A673 (cell line): ENCODE results near the gene RASD2. TPM values are rescaled to one million over a fixed set of nuclear protein-coding genes. Genes with fewer than 3 reads are reported as not detected.
"Not testable (repeated sequence)": the region's sequence is repeated elsewhere in the genome, so short reads cannot be mapped to it uniquely, and the experiment has no call there.

Experiments
- BruUV-seq: library from RNA; stranded (reverse); fragments of 400-500 nt; replicated peaks from 2 replicates; lab custom pipeline; 2021; lab: Mats Ljungman, UMichigan
- CTCF ChIA-PET: fragments of 300-600 bp; sonication (Branson Sonifier 250); formaldehyde crosslinking; loops from one replicate; lab custom pipeline; 2022; ENCODE audit warnings: antibody characterized with exemption; lab: Charles Lee
- POLR2A ChIA-PET: fragments of 300-600 bp; sonication (Branson Sonifier 250); formaldehyde crosslinking; loops from one replicate; lab custom pipeline; 2022; ENCODE audit warnings: antibody characterized with exemption; ENCODE audit not compliant: low non-redundant PET; lab: Charles Lee
- DNase-seq: peaks from one replicate; pipeline ENCODE4 v3.0.0-alpha.2; 2015; ENCODE audit warnings: low spot score
- H3K27ac ChIP-seq: fragments of 200-600 bp; sonication (generic); 2 replicates; pipeline ENCODE4 v1.5.1; 2016; ENCODE audit warnings: mixed run types, low read depth, mild to moderate bottlenecking, mixed read lengths, antibody characterized with exemption, low read length; ENCODE audit not compliant: poor library complexity, severe bottlenecking
- H3K27me3 ChIP-seq: fragments of 200-600 bp; sonication (generic); replicated peaks from 2 replicates; pipeline ENCODE4 v1.6.1; 2017; ENCODE audit warnings: mixed run types, low read depth, mild to moderate bottlenecking, mixed read lengths, antibody characterized with exemption, low read length; ENCODE audit not compliant: insufficient read depth, poor library complexity
- H3K36me3 ChIP-seq: fragments of 200-600 bp; sonication (generic); 2 replicates; pipeline ENCODE4 v1.6.1; 2016; ENCODE audit warnings: mixed run types, mild to moderate bottlenecking, mixed read lengths, antibody characterized with exemption, low read length; ENCODE audit not compliant: insufficient read depth, poor library complexity, severe bottlenecking
- H3K4me1 ChIP-seq: fragments of 200-600 bp; sonication (generic); 2 replicates; pipeline ENCODE4 v1.6.1; 2017; ENCODE audit warnings: mixed run types, mild to moderate bottlenecking, mixed read lengths, antibody characterized with exemption, low read length; ENCODE audit not compliant: insufficient read depth, poor library complexity, severe bottlenecking
- H3K4me3 ChIP-seq: fragments of 200-600 bp; sonication (generic); 2 replicates; pipeline ENCODE4 v1.5.1; 2016; ENCODE audit warnings: low read depth, mixed run types, mild to moderate bottlenecking, mixed read lengths, low read length; ENCODE audit not compliant: poor library complexity, severe bottlenecking
- H3K9me3 ChIP-seq: fragments of 200-600 bp; sonication (generic); 2 replicates; pipeline ENCODE4 v1.6.1; 2016; ENCODE audit warnings: mixed run types, low read depth, mild to moderate bottlenecking, mixed read lengths, antibody characterized with exemption, low read length; ENCODE audit not compliant: poor library complexity, severe bottlenecking
- EZH2 ChIP-seq: fragments of 200-600 bp; sonication (generic); IDR thresholded peaks from 2 replicates; pipeline ENCODE4 v1.6.1; 2017; ENCODE audit warnings: borderline replicate concordance, low read depth, mild to moderate bottlenecking, mixed read lengths, antibody characterized with exemption, low read length; ENCODE audit not compliant: poor library complexity, severe bottlenecking
- intact Hi-C: fragments of 100-400 bp; cut with micrococcal nuclease; formaldehyde crosslinking; loops from one replicate; pipeline ENCODE4 v1.10.0; 2022; ENCODE audit not compliant: unreplicated experiment
- total RNA-seq: library from RNA; stranded (reverse); gene quantifications from 2 replicates; pipeline ENCODE4 v1.2.3, GENCODE V29; 2021
- TF ChIP-seq, protein P1 (sequence below): fragments of 300-800, 200-600 bp; sonication (generic); conservative IDR thresholded peaks from 2 replicates; pipeline ENCODE4 v1.5.1; 2017; ENCODE audit warnings: low read depth, mild to moderate bottlenecking, antibody characterized with exemption, low read length, moderate library complexity, mixed read lengths

The RASD2 gene
- total RNA-seq, 1 experiment from 2014 or later = 1.3 TPM

DNA sequence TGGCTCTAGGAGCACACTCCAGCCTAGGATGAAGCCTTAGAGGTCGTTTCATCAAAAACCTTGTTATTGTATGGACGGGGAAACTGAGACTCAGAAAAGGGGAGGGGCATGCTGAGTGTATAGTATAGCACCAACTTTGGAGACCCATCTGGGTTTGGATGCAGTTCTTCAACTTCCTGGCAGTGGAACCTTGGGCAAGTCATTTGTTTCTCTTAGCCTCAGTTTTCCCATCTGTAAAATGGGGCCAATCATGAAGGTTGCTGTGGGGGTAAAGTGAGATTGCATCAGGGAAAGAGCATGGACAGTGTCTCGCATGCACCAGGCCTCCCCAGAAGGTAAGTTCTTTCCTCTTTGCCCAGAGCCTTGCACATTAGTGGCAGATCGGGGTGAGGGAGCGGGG, 47.6 kb upstream of the RASD2 start:
- Histone ChIP-seq H3K27me3 (no peaks in the 10 kb centered on the region), H3K36me3 (no peaks in the 10 kb centered on the region), H3K4me1 (peaks cover 1% of the 10 kb centered on the region), H3K27ac (no peak overlapping the region), H3K4me3 (no peak overlapping the region), H3K9me3 (no peaks in the 10 kb centered on the region)
- intact Hi-C loops = no loop called here
- TF ChIP-seq, protein P1, sequence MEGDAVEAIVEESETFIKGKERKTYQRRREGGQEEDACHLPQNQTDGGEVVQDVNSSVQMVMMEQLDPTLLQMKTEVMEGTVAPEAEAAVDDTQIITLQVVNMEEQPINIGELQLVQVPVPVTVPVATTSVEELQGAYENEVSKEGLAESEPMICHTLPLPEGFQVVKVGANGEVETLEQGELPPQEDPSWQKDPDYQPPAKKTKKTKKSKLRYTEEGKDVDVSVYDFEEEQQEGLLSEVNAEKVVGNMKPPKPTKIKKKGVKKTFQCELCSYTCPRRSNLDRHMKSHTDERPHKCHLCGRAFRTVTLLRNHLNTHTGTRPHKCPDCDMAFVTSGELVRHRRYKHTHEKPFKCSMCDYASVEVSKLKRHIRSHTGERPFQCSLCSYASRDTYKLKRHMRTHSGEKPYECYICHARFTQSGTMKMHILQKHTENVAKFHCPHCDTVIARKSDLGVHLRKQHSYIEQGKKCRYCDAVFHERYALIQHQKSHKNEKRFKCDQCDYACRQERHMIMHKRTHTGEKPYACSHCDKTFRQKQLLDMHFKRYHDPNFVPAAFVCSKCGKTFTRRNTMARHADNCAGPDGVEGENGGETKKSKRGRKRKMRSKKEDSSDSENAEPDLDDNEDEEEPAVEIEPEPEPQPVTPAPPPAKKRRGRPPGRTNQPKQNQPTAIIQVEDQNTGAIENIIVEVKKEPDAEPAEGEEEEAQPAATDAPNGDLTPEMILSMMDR = no peak
- no peak for TF ChIP-seq EZH2
- DNase-seq = no peak
- no TSS peak for BruUV-seq
- POLR2A ChIA-PET = no interaction called here
- CTCF ChIA-PET = no interaction called here

DNA sequence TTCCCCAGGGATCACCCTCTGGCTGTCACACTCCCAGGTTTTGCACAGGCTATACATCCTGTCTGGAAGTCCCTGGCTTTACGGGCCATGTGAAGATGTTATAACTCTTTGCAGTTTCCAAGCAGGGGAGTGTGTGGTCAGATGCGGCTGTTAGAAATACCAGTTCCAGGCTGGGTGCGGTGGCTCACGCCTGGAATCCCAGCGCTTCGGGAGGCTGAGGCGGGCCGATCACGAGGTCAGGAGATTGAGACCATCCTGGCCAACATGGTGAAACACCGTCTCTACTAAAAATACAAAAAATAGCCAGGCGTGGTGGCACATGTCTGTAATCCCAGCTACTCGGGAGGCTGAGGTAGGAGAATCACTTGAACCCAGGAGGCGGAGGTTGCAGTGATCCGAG, 44.9 kb upstream of the RASD2 start:
- H3K36me3 ChIP-seq, BruUV-seq, H3K9me3 ChIP-seq, H3K27ac ChIP-seq, DNase-seq, POLR2A ChIA-PET, H3K27me3 ChIP-seq, H3K4me3 ChIP-seq, H3K4me1 ChIP-seq, intact Hi-C loops: not testable (repeated sequence)
- CTCF ChIA-PET = interaction anchor here (0.6 kb wide), 1 partner anchor 43 kb away, joined by 3 read pairs; no protein-coding TSS in a partner anchor

GRCh38 chr22:35496768-35497312, 43.8 kb upstream of the RASD2 start:
- H3K36me3 ChIP-seq = no peaks in the 10 kb centered on the region
- intact Hi-C loops = no loop called here
- DNase-seq = no peak
- BruUV-seq = no TSS peak
- no peaks in the 10 kb centered on the region for H3K9me3 ChIP-seq
- CTCF ChIA-PET = no interaction called here
- TF ChIP-seq EZH2 = no peak
- TF ChIP-seq, protein P1 = no peak
- H3K27me3 ChIP-seq = no peaks in the 10 kb centered on the region
- POLR2A ChIA-PET = no interaction called here
- no peak overlapping the region for H3K27ac ChIP-seq
- H3K4me1 ChIP-seq = peaks cover 5% of the 10 kb centered on the region
- H3K4me3 ChIP-seq = no peak overlapping the region
